Esophagus squamous epithelium (tissue), 4 donors: ENCODE results near the gene AKNA.

Source experiments
- CTCF ChIP-seq, 6 experiments: fragments of 450-650 bp in 4 of 6; fragments of 200-600 bp in 2 of 6; sonication (generic) in 2 of 6; IDR thresholded peaks; one replicate each; pipeline ENCODE4 v1.5.1; 2016 to 2019; ENCODE audit warnings: antibody characterized with exemption in 6 of 6, mild to moderate bottlenecking in 4 of 6, moderate library complexity in 4 of 6
- POLR2A ChIP-seq, 4 donors: fragments of 450-650 bp; IDR thresholded peaks; one replicate each; pipeline ENCODE4 v1.6.1; 2017; ENCODE audit warnings: antibody characterized with exemption in 4 of 4, mild to moderate bottlenecking in 4 of 4, moderate library complexity in 3 of 4

- TF ChIP-seq CTCF (IDR thresholded peaks at IDR 0.05) (no peak), POLR2A (IDR thresholded peaks at IDR 0.05) (no peak)
These were observed 87.5 kb downstream of the AKNA start for GRCh38 chr9:114300153-114300845.
